HCT116 (cell line): ENCODE measurements around the gene PDE2A. TPM values are rescaled to one million over a fixed set of nuclear protein-coding genes. Genes with fewer than 3 reads are reported as not detected.

ENCODE experiments used
- ATAC-seq: fragments of 200-7000 bp; cut with Tn5 transposase; 2 replicates; pipeline ENCODE4 v1.9.1; 2020; ENCODE audit warnings: mild to moderate bottlenecking, moderate library complexity
- BruUV-seq: library from RNA; stranded (reverse); fragments of 400-500 nt; replicated peaks from 2 replicates; lab custom pipeline; 2021; lab: Mats Ljungman, UMichigan
- CTCF ChIA-PET: fragments of 300-600 bp; sonication (Branson Sonifier 250); formaldehyde crosslinking; loops from one replicate; lab custom pipeline; 2021; ENCODE audit warnings: antibody characterized with exemption; lab: Charles Lee
- POLR2A ChIA-PET: fragments of 300-600, 350-600 bp; sonication (Branson Sonifier 250); formaldehyde crosslinking; loops from one replicate; lab custom pipeline; 2021; ENCODE audit warnings: antibody characterized with exemption; lab: Charles Lee
- RAD21 ChIA-PET, 2 experiments: fragments of 300-600 bp; sonication (Branson Sonifier 250); formaldehyde crosslinking; loops; one replicate each; lab custom pipeline; 2023; ENCODE audit warnings: low total read pairs in 2 of 2; ENCODE audit not compliant: uncharacterized antibody in 2 of 2, unreplicated experiment in 2 of 2, low non-redundant PET in 1 of 2; lab: Charles Lee
- DNase-seq: peaks from one replicate; pipeline ENCODE4 v3.0.0-alpha.2; 2010; ENCODE audit warnings: low read depth, low spot score
- H2AFZ ChIP-seq: fragments of 200-600 bp; shearing (Covaris generic), sonication (generic); 2 replicates; pipeline ENCODE4 v1.6.1; 2017; ENCODE audit warnings: low read depth, mixed run types, mixed read lengths, antibody characterized with exemption, low read length; ENCODE audit not compliant: poor library complexity, severe bottlenecking
- H3K27ac ChIP-seq: 2 replicates; pipeline ENCODE4 v1.5.1; 2012; ENCODE audit warnings: low read depth, low read length
- H3K27me3 ChIP-seq: fragments of 200-600 bp; sonication (generic); 2 replicates; pipeline ENCODE4 v1.6.1; 2016; ENCODE audit warnings: mixed run types, low read length, mixed read lengths; ENCODE audit not compliant: insufficient read depth
- H3K36me3 ChIP-seq, 2 experiments: fragments of 200-500 bp in 1 of 2; fragments of 200-600 bp in 1 of 2; sonication (Bioruptor generic) in 1 of 2; sonication (generic) in 1 of 2; 2 replicates each; pipeline versions ENCODE4 v1.5.1 to v1.6.1; 2014 to 2016; ENCODE audit warnings: low read length in 2 of 2, inconsistent platforms in 1 of 2, mixed read lengths in 1 of 2, mixed run types in 1 of 2; ENCODE audit not compliant: insufficient read depth in 2 of 2, control insufficient read depth in 1 of 2
- H3K4me1 ChIP-seq, 2 experiments: fragments of 200-600 bp in 1 of 2; sonication (generic) in 1 of 2; 2 replicates each; pipeline versions ENCODE4 v1.5.1 to v1.6.1; 2012 to 2017; ENCODE audit warnings: low read length in 2 of 2, inconsistent platforms in 1 of 2, mild to moderate bottlenecking in 1 of 2, mixed read lengths in 1 of 2, mixed run types in 1 of 2, moderate library complexity in 1 of 2; ENCODE audit not compliant: insufficient read depth in 2 of 2, control insufficient read depth in 1 of 2
- H3K4me2 ChIP-seq: fragments of 200-600 bp; sonication (generic); 2 replicates; pipeline ENCODE4 v1.6.1; 2017; ENCODE audit warnings: mixed run types, low read length, mixed read lengths
- H3K4me3 ChIP-seq, 2 experiments: fragments of 200-600 bp in 1 of 2; sonication (generic) in 1 of 2; replicated peaks in 1 of 2; 2 replicates each; pipeline ENCODE4 v1.5.1; 2011 to 2016; ENCODE audit warnings: low read length in 2 of 2, control low read depth in 1 of 2, low read depth in 1 of 2, mild to moderate bottlenecking in 1 of 2, mixed read lengths in 1 of 2, mixed run types in 1 of 2
- H3K79me2 ChIP-seq: fragments of 200-600 bp; sonication (generic); 2 replicates; pipeline ENCODE4 v1.6.1; 2017; ENCODE audit warnings: mild to moderate bottlenecking, mixed run types, low read length, moderate library complexity, mixed read lengths; ENCODE audit not compliant: insufficient read depth
- H3K9ac ChIP-seq: fragments of 200-600 bp; sonication (generic); 2 replicates; pipeline ENCODE4 v1.6.1; 2016; ENCODE audit warnings: low read length, mixed read lengths
- H3K9me2 ChIP-seq: fragments of 200-600 bp; sonication (generic), shearing (Covaris generic); 2 replicates; pipeline ENCODE4 v1.6.1; 2017; ENCODE audit warnings: mixed run types, mild to moderate bottlenecking, moderate library complexity; ENCODE audit not compliant: insufficient read depth
- H3K9me3 ChIP-seq, 2 experiments: fragments of 200-500 bp in 1 of 2; fragments of 200-600 bp in 1 of 2; sonication (Bioruptor generic) in 1 of 2; sonication (generic) in 1 of 2; 2 replicates each; pipeline ENCODE4 v1.6.1; 2014 to 2017; ENCODE audit warnings: low read length in 2 of 2, mixed read lengths in 2 of 2, inconsistent platforms in 1 of 2, low read depth in 1 of 2, mild to moderate bottlenecking in 1 of 2, mixed run types in 1 of 2, moderate library complexity in 1 of 2; ENCODE audit not compliant: control insufficient read depth in 1 of 2, insufficient read depth in 1 of 2
- H4K20me1 ChIP-seq: fragments of 200-600 bp; sonication (generic), shearing (Covaris generic); 2 replicates; pipeline ENCODE4 v1.6.1; 2017; ENCODE audit warnings: mixed run types, mild to moderate bottlenecking, moderate library complexity; ENCODE audit not compliant: insufficient read depth
- CEBPB ChIP-seq: IDR thresholded peaks from 2 replicates; pipeline ENCODE4 v1.6.1; 2012; ENCODE audit warnings: low read depth
- CTCF ChIP-seq, 3 experiments: fragments of 200-600 bp in 1 of 3; sonication (generic) in 1 of 3; IDR thresholded peaks in 2 of 3; conservative IDR thresholded peaks in 1 of 3; 2 replicates each; pipeline ENCODE4 v1.5.1; 2012 to 2017; ENCODE audit warnings: low read depth in 2 of 3, low read length in 2 of 3, antibody characterized with exemption in 1 of 3, borderline replicate concordance in 1 of 3, control low read depth in 1 of 3, mild to moderate bottlenecking in 1 of 3, mixed read lengths in 1 of 3, mixed run types in 1 of 3, moderate library complexity in 1 of 3; ENCODE audit not compliant: insufficient read depth in 1 of 3
- EGR1 ChIP-seq: IDR thresholded peaks from 2 replicates; pipeline ENCODE4 v1.6.1; 2012; ENCODE audit warnings: low read depth
- EZH2 ChIP-seq: fragments of 200-600 bp; sonication (generic); IDR thresholded peaks from 2 replicates; pipeline ENCODE4 v1.6.1; 2017; ENCODE audit warnings: antibody characterized with exemption, mixed run types
- EZH2phosphoT487 ChIP-seq: fragments of 200-600 bp; IDR thresholded peaks from 2 replicates; pipeline ENCODE4 v1.6.1; 2018; ENCODE audit warnings: antibody characterized with exemption, borderline replicate concordance
- FOSL1 ChIP-seq: IDR thresholded peaks from 2 replicates; pipeline ENCODE4 v1.6.1; 2012; ENCODE audit warnings: low read depth
- JUND ChIP-seq: IDR thresholded peaks from 2 replicates; pipeline ENCODE4 v1.6.1; 2012
- POLR2A ChIP-seq: IDR thresholded peaks from 2 replicates; pipeline ENCODE4 v1.7.0; 2011; ENCODE audit warnings: borderline replicate concordance; ENCODE audit not compliant: insufficient read depth, insufficient read length; ENCODE audit errors: extremely low read depth
- POLR2AphosphoS5 ChIP-seq: IDR thresholded peaks from 2 replicates; pipeline ENCODE4 v1.6.1; 2011; ENCODE audit warnings: mild to moderate bottlenecking, low read depth, low read length, moderate library complexity
- RAD21 ChIP-seq: IDR thresholded peaks from 2 replicates; pipeline ENCODE4 v1.6.1; 2012; ENCODE audit warnings: low read depth, mild to moderate bottlenecking
- REST ChIP-seq: IDR thresholded peaks from 2 replicates; pipeline ENCODE4 v1.6.1; 2012; ENCODE audit warnings: low read depth
- SIN3A ChIP-seq: IDR thresholded peaks from 2 replicates; pipeline ENCODE4 v1.6.1; 2012; ENCODE audit warnings: low read depth
- SRF ChIP-seq: IDR thresholded peaks from 2 replicates; pipeline ENCODE4 v1.6.1; 2012; ENCODE audit warnings: low read depth
- TCF7L2 ChIP-seq: IDR thresholded peaks from 2 replicates; pipeline ENCODE4 v1.7.0; 2011; ENCODE audit warnings: borderline replicate concordance, inconsistent platforms; ENCODE audit not compliant: insufficient read depth, insufficient read length; ENCODE audit errors: extremely low read depth
- ZBTB33 ChIP-seq: IDR thresholded peaks from 2 replicates; pipeline ENCODE4 v1.6.1; 2011; ENCODE audit warnings: mild to moderate bottlenecking, low read length, moderate library complexity; ENCODE audit not compliant: insufficient replicate concordance; ENCODE audit errors: extremely low read depth
- intact Hi-C: fragments of 100-400 bp; cut with micrococcal nuclease; formaldehyde crosslinking; loops from 2 replicates; pipeline ENCODE4 v1.10.0; 2022
- total RNA-seq: library from RNA; stranded (reverse); gene quantifications from one replicate; pipeline ENCODE4 v1.2.1, GENCODE V29; 2021; ENCODE audit not compliant: unreplicated experiment

The PDE2A gene
- total RNA-seq, 1 experiment from 2014 or later = 7.6 TPM

- ATAC-seq (no peak), DNase-seq (no peak)
- Histone ChIP-seq H3K9ac (no peak overlapping the region), H3K27me3 (no peaks in the 10 kb centered on the region), H3K9me3 (no peaks in the 10 kb centered on the region), H3K79me2 (no peaks in the 10 kb centered on the region), H3K4me2 (no peak overlapping the region), H4K20me1 (no peaks in the 10 kb centered on the region), H3K4me1 (peaks cover 0 to 4% of the 10 kb centered on the region in 2 experiments; a peak in 2 of 4 replicates), H3K9me2 (no peaks in the 10 kb centered on the region), H3K27ac (no peak overlapping the region), H2AFZ (no peak overlapping the region), H3K36me3 (no peaks in the 10 kb centered on the region), H3K4me3 (no peak overlapping the region)
- intact Hi-C loops = no loop called here
- ChIA-PET RAD21 (no interaction called here), POLR2A (no interaction called here), CTCF (no interaction called here)
- TF ChIP-seq POLR2A = no peak
- TF ChIP-seq EZH2phosphoT487 = no peak
- TF ChIP-seq SRF = no peak
- TF ChIP-seq FOSL1 = no peak
- no peak for TF ChIP-seq ZBTB33
- no peak for TF ChIP-seq JUND
- no peak for TF ChIP-seq REST
- no peak for TF ChIP-seq CTCF (IDR thresholded peaks at IDR 0.05 in 2 of 3, conservative IDR thresholded peaks at IDR 0.05 in 1 of 3; ENCODE audit: borderline replicate concordance in 1 of 3, insufficient read depth in 1 of 3, low read depth in 2 of 3, low read length in 2 of 3)
- TF ChIP-seq EGR1 = no peak
- TF ChIP-seq CEBPB = no peak
- TF ChIP-seq POLR2AphosphoS5 = no peak
- TF ChIP-seq TCF7L2 = no peak
- TF ChIP-seq SIN3A = no peak
- TF ChIP-seq RAD21 = no peak
- no peak for TF ChIP-seq EZH2
- BruUV-seq = no TSS peak
These were observed 25.7 kb downstream of the PDE2A start for GRCh38 chr11:72648384-72649136.
